H1 (cell line): Measurements from ENCODE around the gene RAI14. TPM values are rescaled to one million over a fixed set of nuclear protein-coding genes. Genes with fewer than 3 reads are reported as not detected.

Source experiments
- CTCF ChIA-PET: fragments of 300-600 bp; sonication (Branson Sonifier 250); formaldehyde crosslinking; loops from one replicate; lab custom pipeline; 2021; ENCODE audit not compliant: partially characterized antibody; lab: Charles Lee
- POLR2A ChIA-PET: fragments of 300-600 bp; sonication (Branson Sonifier 250); formaldehyde crosslinking; loops from one replicate; lab custom pipeline; 2021; ENCODE audit warnings: inconsistent platforms; ENCODE audit not compliant: partially characterized antibody; lab: Charles Lee
- DNase-seq, 2 experiments: peaks; one replicate each; pipeline versions ENCODE4 v3.0.0 to v3.0.0-alpha.2; 2010 to 2022; ENCODE audit warnings: low spot score in 2 of 2, low read depth in 1 of 2, mixed read lengths in 1 of 2
- FAIRE-seq: peaks from 2 replicates; lab custom pipeline; 2011; peaks lifted over from hg19 to GRCh38; lab: Jason Lieb, UNC
- H2AFZ ChIP-seq: 2 replicates; pipeline ENCODE4 v1.8.1; 2012; ENCODE audit warnings: low read length, inconsistent platforms
- H2AK5ac ChIP-seq: 2 replicates; pipeline ENCODE4 v1.6.1; 2013; ENCODE audit warnings: low read depth, low read length
- H2BK120ac ChIP-seq: replicated peaks from 2 replicates; pipeline ENCODE3; 2013; ENCODE audit warnings: low read depth, low read length, inconsistent platforms
- H2BK12ac ChIP-seq: 2 replicates; pipeline ENCODE4 v1.6.1; 2013; ENCODE audit warnings: low read depth, low read length
- H2BK15ac ChIP-seq: 2 replicates; pipeline ENCODE4 v1.6.1; 2013; ENCODE audit warnings: low read length
- H2BK20ac ChIP-seq: 2 replicates; pipeline ENCODE4 v1.6.1; 2013; ENCODE audit warnings: low read length
- H2BK5ac ChIP-seq: 2 replicates; pipeline ENCODE4 v1.6.1; 2013; ENCODE audit warnings: low read depth, low read length
- H3K14ac ChIP-seq: 2 replicates; pipeline ENCODE4 v1.6.1; 2013; ENCODE audit warnings: inconsistent platforms; ENCODE audit not compliant: insufficient read length
- H3K18ac ChIP-seq: 2 replicates; pipeline ENCODE4 v1.6.1; 2013; ENCODE audit warnings: low read length; ENCODE audit errors: extremely low read depth
- H3K23ac ChIP-seq: 2 replicates; pipeline ENCODE4 v1.6.1; 2013; ENCODE audit warnings: inconsistent platforms; ENCODE audit not compliant: insufficient read length
- H3K23me2 ChIP-seq: 2 replicates; pipeline ENCODE4 v1.6.1; 2013; ENCODE audit warnings: low read depth, low read length
- H3K27ac ChIP-seq: 2 replicates; pipeline ENCODE4 v1.6.1; 2011; ENCODE audit warnings: low read depth, low read length, inconsistent platforms
- H3K27me3 ChIP-seq, 4 experiments: replicated peaks in 1 of 4; 1 replicate in 1 of 4; 2 replicates in 3 of 4; pipeline versions ENCODE4 v1.6.1 to v1.8.1; 2011 to 2013; ENCODE audit warnings: low read length in 3 of 4, mild to moderate bottlenecking in 3 of 4, inconsistent platforms in 2 of 4, mixed read lengths in 2 of 4, moderate library complexity in 1 of 4; ENCODE audit not compliant: control insufficient read depth in 3 of 4, insufficient read depth in 3 of 4; ENCODE audit errors: extremely low read depth in 1 of 4
- H3K36me3 ChIP-seq, 4 experiments: 2 replicates each; pipeline versions ENCODE4 v1.6.1 to v1.8.1; 2011 to 2013; ENCODE audit warnings: mild to moderate bottlenecking in 4 of 4, low read length in 3 of 4, moderate library complexity in 2 of 4, control low read depth in 1 of 4, inconsistent platforms in 1 of 4; ENCODE audit not compliant: insufficient read depth in 4 of 4, control insufficient read depth in 2 of 4
- H3K4ac ChIP-seq: replicated peaks from 2 replicates; pipeline ENCODE3; 2013; ENCODE audit warnings: low read length, low read depth, mixed read lengths, inconsistent platforms; ENCODE audit not compliant: insufficient read length
- H3K4me1 ChIP-seq, 4 experiments: replicated peaks in 1 of 4; 1 replicate in 1 of 4; 2 replicates in 3 of 4; pipeline versions ENCODE4 v1.6.1 to v1.8.1; 2011 to 2013; ENCODE audit warnings: low read length in 3 of 4, inconsistent platforms in 2 of 4, mixed read lengths in 1 of 4; ENCODE audit not compliant: insufficient read depth in 4 of 4, control insufficient read depth in 3 of 4
- H3K4me2 ChIP-seq, 2 experiments: 2 replicates each; pipeline versions ENCODE4 v1.6.1 to v1.8.1; 2011 to 2013; ENCODE audit warnings: low read depth in 2 of 2, low read length in 2 of 2, control low read depth in 1 of 2, inconsistent platforms in 1 of 2, mild to moderate bottlenecking in 1 of 2; ENCODE audit not compliant: insufficient read depth in 1 of 2
- H3K4me3 ChIP-seq, 4 experiments: fragments of 200-600, 300-600 bp in 1 of 4; sonication (generic), shearing (Covaris generic), sonication (Bioruptor Twin) in 1 of 4; 2 replicates each; pipeline versions ENCODE4 v1.5.1 to v1.8.1; 2011 to 2016; ENCODE audit warnings: low read length in 4 of 4, low read depth in 3 of 4, control low read depth in 2 of 4, inconsistent platforms in 2 of 4, mild to moderate bottlenecking in 2 of 4, mixed read lengths in 1 of 4, moderate library complexity in 1 of 4; ENCODE audit not compliant: insufficient read depth in 2 of 4; ENCODE audit errors: extremely low read depth in 1 of 4
- H3K56ac ChIP-seq: replicated peaks from 2 replicates; pipeline ENCODE3; 2013; ENCODE audit warnings: low read depth, mild to moderate bottlenecking, mixed read lengths, low read length, inconsistent platforms; ENCODE audit not compliant: insufficient read length
- H3K79me1 ChIP-seq: 2 replicates; pipeline ENCODE4 v1.6.1; 2013; ENCODE audit warnings: low read depth, low read length, control low read depth
- H3K79me2 ChIP-seq, 2 experiments: 2 replicates each; pipeline versions ENCODE4 v1.6.1 to v1.8.1; 2012 to 2013; ENCODE audit warnings: low read length in 2 of 2, mild to moderate bottlenecking in 2 of 2, inconsistent platforms in 1 of 2; ENCODE audit not compliant: insufficient read depth in 2 of 2, control insufficient read depth in 1 of 2
- H3K9ac ChIP-seq, 4 experiments: replicated peaks in 1 of 4; 1 replicate in 1 of 4; 2 replicates in 3 of 4; pipeline versions ENCODE4 v1.6.1 to v1.8.1; 2011 to 2013; ENCODE audit warnings: low read depth in 3 of 4, low read length in 3 of 4, control low read depth in 2 of 4, mild to moderate bottlenecking in 2 of 4, moderate library complexity in 2 of 4, inconsistent platforms in 1 of 4; ENCODE audit errors: extremely low read depth in 1 of 4
- H3K9me3 ChIP-seq, 2 experiments: 2 replicates each; pipeline versions ENCODE4 v1.6.1 to v1.8.1; 2012 to 2013; ENCODE audit warnings: mild to moderate bottlenecking in 2 of 2, moderate library complexity in 2 of 2, control low read depth in 1 of 2, inconsistent platforms in 1 of 2, low read depth in 1 of 2, low read length in 1 of 2, mixed read lengths in 1 of 2; ENCODE audit not compliant: insufficient read depth in 2 of 2
- H4K20me1 ChIP-seq, 2 experiments: replicated peaks in 1 of 2; 2 replicates each; pipeline versions ENCODE3 to v1.8.1; 2011 to 2013; ENCODE audit warnings: inconsistent platforms in 2 of 2, low read length in 2 of 2, mild to moderate bottlenecking in 1 of 2; ENCODE audit not compliant: insufficient read depth in 2 of 2, control insufficient read depth in 1 of 2
- H4K5ac ChIP-seq: 2 replicates; pipeline ENCODE4 v1.6.1; 2013; ENCODE audit warnings: low read length, low read depth, mixed read lengths, inconsistent platforms; ENCODE audit not compliant: insufficient read length
- H4K8ac ChIP-seq: 2 replicates; pipeline ENCODE4 v1.8.0; 2013; ENCODE audit warnings: mild to moderate bottlenecking, moderate library complexity, low read length, inconsistent platforms; ENCODE audit not compliant: insufficient read depth; ENCODE audit errors: extremely low read depth
- H4K91ac ChIP-seq: replicated peaks from 2 replicates; pipeline ENCODE3; 2013; ENCODE audit warnings: low read length, mixed read lengths, inconsistent platforms; ENCODE audit not compliant: insufficient read length
- HDAC2 ChIP-seq, 2 experiments: fragments of 300-600 bp in 1 of 2; sonication (generic) in 1 of 2; IDR thresholded peaks; 2 replicates each; pipeline ENCODE4 v1.6.1; 2011 to 2012; ENCODE audit warnings: low read depth in 2 of 2, low read length in 2 of 2, mild to moderate bottlenecking in 2 of 2, moderate library complexity in 2 of 2, borderline replicate concordance in 1 of 2, inconsistent platforms in 1 of 2
- KDM1A ChIP-seq: fragments of 200-600, 300-600 bp; sonication (generic); IDR thresholded peaks from 2 replicates; pipeline ENCODE4 v1.7.1; 2016; ENCODE audit warnings: mild to moderate bottlenecking, low read length, borderline replicate concordance
- WGBS, 2 experiments: shearing (Covaris generic) in 1 of 2; methylation state at CpG; one replicate each; pipeline versions ENCODE4 v1.1.6 to v1.1.7; 2013 to 2015; ENCODE audit warnings: low lambda C conversion rate in 2 of 2, mixed read lengths in 2 of 2, inconsistent platforms in 1 of 2, low coverage in 1 of 2, missing lambda C conversion rate in 1 of 2; ENCODE audit not compliant: insufficient replicate concordance in 2 of 2, insufficient coverage in 1 of 2, insufficient read length in 1 of 2; ENCODE audit errors: extremely low coverage in 1 of 2, missing lambda C conversion rate in 1 of 2; 5-methylcytosine and 5-hydroxymethylcytosine counted together
- polyA plus RNA-seq, 7 experiments: library from polyadenylated mRNA; depleted of rRNA in 3 of 7; stranded (reverse) in 5 of 7; unstranded in 2 of 7; fragments of >200 nt in 5 of 7; fragments of 200-250 nt in 2 of 7; gene quantifications; 1 replicate in 5 of 7; 2 replicates in 1 of 7; 4 replicates in 1 of 7; pipeline versions ENCODE4 v1.2.1 to v1.2.3, GENCODE V29; 2011 to 2013; ENCODE audit warnings: missing spikeins in 2 of 7, mixed read lengths in 2 of 7
- total RNA-seq: library from RNA; stranded (reverse); fragmentation: NEBNext Ultra II Directional; extraction: Animal tissue kit (Norgen Biotek cat#: 25700); gene quantifications from 2 replicates; pipeline ENCODE4 v1.2.1, GENCODE V29; 2021

The RAI14 gene
- total and polyA plus RNA-seq, 2 of the 8 experiments (the other 6 are each of a cell fraction or from before 2014, with no cell fraction given), result 48.4 to 210 TPM

GRCh38 chr5:34708777-34709176 lies 52.6 kb downstream of the RAI14 start:
- H3K4me3 ChIP-seq, result no peak overlapping the region
- ChIA-PET POLR2A (interaction anchor here (1.4 to 2.3 kb wide), 2 partner anchors 9 to 23 kb away, joined by 3 to 6 read pairs; no protein-coding TSS in a partner anchor), CTCF (interaction anchor here (0.7 to 2.1 kb wide), 5 partner anchors 10 to 1148 kb away, joined by 3 to 7 read pairs (median 4); partner anchors contain the start of gene IL7R)
- no peak overlapping the region for H2BK20ac ChIP-seq
- peaks cover 0 to 9% (median 5%) of the 10 kb centered on the region in 4 experiments; a peak in 5 of 7 replicates for H3K4me1 ChIP-seq
- H2AK5ac ChIP-seq, result no peak overlapping the region
- peaks cover 0 to 2% of the 10 kb centered on the region in 2 experiments for H4K20me1 ChIP-seq
- H4K8ac ChIP-seq, result no peak overlapping the region
- H3K18ac ChIP-seq, result no peak overlapping the region
- H3K9me3 ChIP-seq, result no peaks in the 10 kb centered on the region
- H3K14ac ChIP-seq, result no peak overlapping the region
- no peak overlapping the region for H2BK120ac ChIP-seq
- H3K23me2 ChIP-seq, result no peaks in the 10 kb centered on the region
- H3K79me1 ChIP-seq, result no peaks in the 10 kb centered on the region; the same call in 1 of the 2 replicates
- H3K9ac ChIP-seq, result no peak overlapping the region
- DNase-seq (no peak), FAIRE-seq (no peak)
- no peak overlapping the region for H2BK12ac ChIP-seq
- WGBS, 2 experiments, result 97% methylated on average over 2 of the region's 2 CpGs; no CpG with 5 or more reads in 1 of the 2 experiments
- peaks cover 0 to 18% (median 7%) of the 10 kb centered on the region in 4 experiments; a peak in 3 of 8 replicates for H3K36me3 ChIP-seq
- H3K4ac ChIP-seq, result no peak overlapping the region
- H3K79me2 ChIP-seq, result peaks cover 6 to 91% of the 10 kb centered on the region in 2 experiments
- H4K5ac ChIP-seq, result no peak overlapping the region
- no peak overlapping the region for H2BK15ac ChIP-seq
- no peak overlapping the region for H3K23ac ChIP-seq
- H3K27me3 ChIP-seq, result no peaks in the 10 kb centered on the region
- no peak for TF ChIP-seq HDAC2 (IDR thresholded peaks at IDR 0.05; ENCODE audit: borderline replicate concordance in 1 of 2, low read depth in 2 of 2, low read length in 2 of 2)
- TF ChIP-seq KDM1A, result peak; percentile 44; the same call in 1 of the 2 replicates
- H4K91ac ChIP-seq, result no peak overlapping the region
- no peak overlapping the region for H3K4me2 ChIP-seq
- no peak overlapping the region for H3K56ac ChIP-seq
- H3K27ac ChIP-seq, result no peak overlapping the region
- H2BK5ac ChIP-seq, result no peak overlapping the region
- H2AFZ ChIP-seq, result no peak overlapping the region
